Activated T-cell treated with anti-CD3 and anti-CD28 coated beads, Interleukin-2, amount 50 U/mL, for 24 hours (primary cell): ENCODE data around the gene OR4D5.

Experiments used
- DNase-seq: peaks from one replicate; pipeline ENCODE4 v3.0.0-alpha.2; 2020
- H3K27ac Mint-ChIP-seq: 2 replicates; pipeline ENCODE4 v1.8.0; 2020; ENCODE audit warnings: mild to moderate bottlenecking, mixed read lengths
- H3K27me3 Mint-ChIP-seq: 2 replicates; pipeline ENCODE4 v1.8.0; 2020; ENCODE audit warnings: mixed read lengths
- H3K36me3 Mint-ChIP-seq: 2 replicates; pipeline ENCODE4 v1.8.0; 2020; ENCODE audit warnings: low read depth, mixed read lengths
- H3K4me1 Mint-ChIP-seq: 2 replicates; pipeline ENCODE4 v1.8.0; 2020; ENCODE audit warnings: low read depth, mixed read lengths
- H3K4me3 Mint-ChIP-seq: 2 replicates; pipeline ENCODE4 v1.8.0; 2020; ENCODE audit warnings: mild to moderate bottlenecking, moderate library complexity, mixed read lengths
- H3K9me3 Mint-ChIP-seq: 2 replicates; pipeline ENCODE4 v1.8.0; 2020; ENCODE audit warnings: mixed read lengths

Gene OR4D5

GRCh38 chr11:123977731-123978347, 38.4 kb downstream of the OR4D5 start, which contains the start of gene OR10S1:
OR10S1 (minus strand) TSS chr11:123977781; CDS start chr11:123977664, 117 bp downstream.
- Mint-ChIP-seq H3K4me3 (no peak within 1 kb of the TSS), H3K9me3 (peaks cover 6% of the 10 kb centered on the region), H3K27ac (no peak within 1 kb of the TSS), H3K27me3 (no peaks in the 10 kb centered on the region), H3K36me3 (no peaks in the 10 kb centered on the region), H3K4me1 (no peaks in the 10 kb centered on the region)
- no peak for DNase-seq

GRCh38 chr11:123979311-123979710, 39.9 kb downstream of the OR4D5 start:
- Mint-ChIP-seq H3K36me3 (no peaks in the 10 kb centered on the region), H3K27ac (no peak overlapping the region), H3K4me1 (no peaks in the 10 kb centered on the region), H3K4me3 (no peak overlapping the region), H3K9me3 (peaks cover 7% of the 10 kb centered on the region), H3K27me3 (no peaks in the 10 kb centered on the region)
- DNase-seq, result no peak
